ENCODE data around the gene CDH4.

Gene CDH4

DNA sequence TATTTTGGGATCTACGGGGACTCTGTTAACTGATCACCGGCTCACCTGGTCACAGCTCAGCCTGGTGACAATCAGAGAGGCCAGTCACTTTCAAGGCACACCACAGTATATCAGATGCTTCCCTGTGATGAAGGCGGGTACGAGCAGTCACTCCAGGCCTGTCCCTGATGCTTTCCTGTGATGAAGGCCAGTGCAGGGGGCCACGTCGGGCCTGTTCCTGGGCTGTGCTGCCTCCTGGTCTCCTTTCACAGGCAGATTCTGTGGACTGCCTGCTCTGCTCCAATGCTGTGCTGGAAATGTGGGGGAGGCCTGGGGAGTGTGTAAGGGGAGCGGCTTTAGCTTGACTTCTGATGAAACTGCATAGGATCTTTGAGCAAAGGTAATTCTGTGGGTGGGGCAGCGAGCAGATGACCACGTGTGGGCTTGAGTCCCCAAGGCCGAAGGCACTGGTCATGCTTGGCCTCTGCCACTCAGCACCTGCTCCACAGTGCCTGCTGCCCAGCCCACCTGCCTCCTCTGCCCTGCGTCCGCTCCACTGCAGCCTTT, 441.1 kb downstream of the CDH4 start:
- no peak for DNase-seq (ENCODE audit: low read depth)

DNA sequence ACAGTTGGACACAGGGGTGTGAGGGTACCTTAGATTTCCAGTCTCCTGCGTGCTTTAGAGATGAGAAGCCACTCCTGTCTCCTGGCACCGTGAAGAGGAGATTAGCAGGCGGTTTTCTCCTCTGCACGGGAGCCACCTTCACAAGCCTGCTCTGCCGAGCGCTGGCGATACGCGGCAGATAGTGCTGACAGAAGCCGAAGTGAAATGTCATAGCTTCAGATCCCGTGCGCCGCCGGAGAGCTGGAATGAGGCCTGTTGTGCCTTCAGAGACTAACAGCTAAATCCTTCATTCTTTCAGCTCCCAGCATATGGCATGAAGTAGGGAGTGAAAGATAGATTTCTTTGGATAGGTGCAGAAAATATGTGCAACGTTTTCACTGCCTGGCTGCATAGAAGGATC, 442.6 kb downstream of the CDH4 start:
- no peak for DNase-seq (ENCODE audit: low read depth)

DNA sequence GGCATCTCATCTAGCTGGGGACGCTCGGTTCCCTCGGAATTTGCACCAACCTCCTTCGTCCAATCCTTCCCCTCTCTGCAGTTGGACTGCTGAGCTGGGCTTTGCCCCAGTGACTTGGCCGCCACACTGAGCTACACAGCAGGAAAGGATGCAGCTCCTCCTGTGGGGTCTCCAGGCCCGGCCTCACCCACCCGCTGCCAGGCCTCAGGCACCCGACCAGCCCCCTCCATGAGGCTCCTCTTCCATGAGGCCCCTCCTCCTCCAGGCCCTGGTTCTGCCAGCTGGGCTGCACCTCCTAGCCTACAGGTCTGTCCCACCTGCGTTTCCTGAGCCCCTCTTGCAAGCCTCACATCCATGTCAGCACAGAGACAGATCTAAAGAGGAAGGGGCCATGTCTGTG, 443.7 kb downstream of the CDH4 start:
- DNase-seq (ENCODE audit: low read depth), result no peak

DNA sequence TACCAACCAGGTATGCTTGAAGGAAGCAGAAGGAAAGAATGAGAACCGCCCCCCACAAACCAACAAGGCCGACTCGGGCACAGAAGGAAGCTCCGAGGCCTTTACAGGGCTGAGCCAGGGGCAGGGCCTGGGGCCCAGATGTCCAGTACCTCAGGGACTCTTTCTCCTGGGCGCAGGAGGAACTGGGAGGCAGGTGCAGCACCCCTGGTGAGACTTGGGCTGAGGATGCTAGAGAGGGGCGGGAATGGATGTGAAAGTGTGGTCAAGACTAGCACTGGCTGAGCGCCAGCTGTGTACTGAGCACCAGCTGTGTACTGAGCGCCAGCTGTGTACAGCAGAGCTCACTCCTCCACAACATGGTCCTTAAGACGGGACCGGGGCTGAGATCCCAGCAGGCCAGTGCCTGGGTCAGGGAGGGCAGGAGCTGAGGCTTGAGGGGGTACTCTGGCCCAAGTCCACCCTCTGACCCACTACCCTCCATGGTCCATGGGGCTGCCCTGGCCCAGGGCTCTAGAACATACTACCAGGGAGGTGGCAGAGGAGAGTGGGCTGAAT, 444.2 kb downstream of the CDH4 start:
- DNase-seq (ENCODE audit: low read depth), result no peak

DNA sequence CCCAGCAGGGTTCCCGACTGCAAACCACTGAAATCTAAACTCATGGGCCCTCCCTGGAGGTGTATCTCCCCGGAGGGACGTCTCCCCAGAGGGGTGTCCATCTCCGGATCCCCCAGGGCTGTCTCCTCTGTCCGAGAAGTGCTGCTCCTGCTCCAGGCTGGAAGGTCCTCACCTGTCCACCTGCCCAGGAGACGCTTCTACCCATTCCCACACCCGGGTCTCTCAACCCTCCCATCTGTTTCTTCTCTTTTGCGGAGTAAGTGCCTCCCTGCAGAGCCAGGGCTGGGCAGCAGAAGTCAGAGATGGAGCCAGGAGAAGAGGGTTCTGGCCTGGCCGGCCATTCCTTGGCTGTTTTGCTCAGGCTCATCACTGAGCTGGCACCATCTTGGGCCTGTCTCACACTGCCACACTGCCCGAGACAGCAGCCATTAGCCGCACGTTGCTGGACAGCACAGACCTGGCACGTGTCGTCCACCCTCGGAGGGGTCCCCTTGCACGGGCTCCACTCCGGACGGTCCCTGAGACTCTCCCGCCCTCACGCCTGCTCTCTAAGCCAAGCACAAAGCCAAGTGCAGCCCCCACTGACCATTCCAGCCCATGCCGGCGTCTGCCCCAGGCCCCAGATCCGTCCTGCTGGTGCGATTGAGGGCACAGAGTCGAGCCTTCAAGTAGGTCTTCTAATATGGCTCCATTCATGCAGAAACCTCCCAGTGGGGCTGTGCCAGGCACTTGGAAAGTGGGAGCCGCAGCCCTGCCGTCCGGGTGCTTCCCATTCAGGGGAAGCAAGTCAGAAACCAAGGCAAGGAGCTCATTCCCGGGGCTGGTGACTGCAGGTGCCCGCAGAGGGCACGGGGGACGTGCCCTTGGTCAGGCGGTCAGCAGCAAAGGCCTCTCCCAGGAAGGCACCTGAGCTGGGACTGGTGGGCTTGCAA, 445.9 kb downstream of the CDH4 start:
- no peak for DNase-seq (ENCODE audit: low read depth)

DNA sequence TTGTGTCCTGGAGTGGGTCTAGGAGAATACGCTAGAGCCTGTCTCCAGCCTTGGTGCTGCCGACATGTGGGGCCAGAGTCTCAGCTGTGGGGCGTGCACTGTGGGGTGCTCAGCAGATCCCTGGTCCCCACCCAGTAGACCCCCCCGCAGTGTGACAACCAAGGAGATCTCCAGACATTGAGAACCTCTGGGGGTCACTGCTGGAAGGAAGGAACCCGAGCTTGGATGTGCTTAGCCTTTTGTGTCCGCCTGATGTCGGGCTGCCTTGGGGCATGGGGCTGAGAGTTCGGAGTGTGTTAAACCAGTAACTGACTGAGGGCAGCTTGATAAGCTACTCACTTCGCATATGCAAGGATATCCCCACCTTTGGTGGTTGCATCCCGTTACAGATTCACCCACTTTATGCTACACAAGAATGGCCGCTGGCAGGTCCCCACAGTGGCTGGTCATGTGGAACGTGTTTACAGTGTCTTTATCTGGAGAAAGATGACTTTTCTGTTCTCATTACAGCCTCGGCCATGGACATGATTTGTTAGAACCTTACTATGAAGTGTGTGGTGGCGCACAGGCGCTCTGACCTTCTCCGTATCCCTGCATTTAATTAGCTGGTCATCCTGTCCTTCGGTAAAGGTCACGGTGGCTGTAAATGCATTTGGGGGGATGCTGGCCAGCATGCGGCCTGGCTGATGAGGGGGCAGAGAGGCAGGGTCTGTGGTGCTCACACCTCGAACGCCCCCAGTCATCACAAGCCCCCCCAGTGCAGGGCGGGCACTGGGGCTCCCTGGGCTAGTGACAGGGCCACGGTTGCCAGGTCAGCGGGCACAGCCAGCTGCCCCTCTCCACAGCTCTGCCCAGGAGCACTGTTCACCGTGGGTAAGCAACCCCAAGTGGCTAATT, 446.8 kb downstream of the CDH4 start:
- DNase-seq (ENCODE audit: low read depth), result no peak

DNA sequence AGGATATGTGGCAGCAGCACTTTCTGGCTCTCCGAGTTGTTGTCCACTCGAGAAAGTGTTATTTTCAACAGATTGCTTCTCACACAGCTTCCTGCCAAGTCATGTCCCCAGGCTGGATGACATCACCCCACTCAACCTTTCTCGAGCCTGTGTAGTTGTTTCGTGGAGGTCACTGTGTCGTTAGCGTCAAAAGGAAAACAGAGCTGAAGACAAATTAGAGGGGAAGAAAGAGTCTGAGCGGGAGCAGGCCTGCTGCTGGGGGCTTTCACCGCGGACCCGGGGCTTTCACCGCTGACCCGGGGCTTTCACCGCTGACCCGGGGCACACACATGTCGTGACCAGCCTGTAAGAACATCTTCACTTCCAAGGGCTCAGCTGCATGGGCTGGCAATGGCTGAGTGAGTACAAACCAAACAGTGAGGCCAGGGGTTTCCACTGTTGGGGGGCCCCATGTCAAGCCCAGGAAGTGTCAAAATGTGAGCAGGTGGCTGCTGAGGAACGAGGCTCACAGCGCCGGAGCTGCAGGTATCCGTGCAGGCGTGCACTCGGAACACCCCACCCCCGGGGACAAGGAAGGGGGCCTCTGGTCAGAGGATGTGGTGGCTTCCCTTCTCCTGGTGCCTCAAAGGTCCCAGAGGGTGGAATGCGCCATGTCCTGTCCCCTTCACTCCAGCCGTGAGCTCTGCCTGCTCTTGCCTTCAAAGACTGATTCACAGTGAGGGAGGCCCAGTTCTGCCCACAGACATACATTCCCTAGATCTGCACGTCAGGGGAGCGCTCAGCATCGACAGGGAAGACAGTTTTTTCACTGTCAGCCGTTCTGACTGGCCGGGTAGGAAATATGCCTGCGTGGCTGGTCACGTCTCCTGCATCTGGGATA, 447.7 kb downstream of the CDH4 start:
- no peak for DNase-seq (ENCODE audit: low read depth)

DNA sequence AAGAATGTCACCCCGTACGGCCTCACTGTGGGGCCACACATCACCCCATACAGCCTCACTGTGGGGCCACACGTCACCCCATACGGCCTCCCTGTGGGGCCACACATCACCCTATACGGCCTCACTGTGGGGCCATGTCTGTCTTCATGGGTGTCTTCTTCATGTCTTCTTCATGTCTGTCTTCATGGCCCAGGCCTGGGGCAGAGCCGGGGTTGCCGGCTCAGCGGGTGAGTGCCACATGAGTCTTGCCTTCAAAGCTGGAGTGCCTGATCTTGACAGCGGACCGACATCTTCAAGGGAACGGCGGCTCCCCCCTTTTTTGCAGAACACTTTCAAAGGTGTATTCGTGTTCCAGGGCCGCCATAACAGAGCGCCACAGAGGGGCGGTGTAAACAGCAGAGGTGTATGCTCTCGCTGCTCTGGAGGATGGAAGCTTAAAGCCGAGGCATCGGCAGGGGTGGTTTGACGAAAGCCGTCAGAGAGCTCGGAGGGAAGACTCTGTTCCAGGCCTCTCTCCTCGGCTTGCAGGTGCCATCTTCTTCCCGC, 448.6 kb downstream of the CDH4 start:
- no peak for DNase-seq (ENCODE audit: low read depth)

DNA sequence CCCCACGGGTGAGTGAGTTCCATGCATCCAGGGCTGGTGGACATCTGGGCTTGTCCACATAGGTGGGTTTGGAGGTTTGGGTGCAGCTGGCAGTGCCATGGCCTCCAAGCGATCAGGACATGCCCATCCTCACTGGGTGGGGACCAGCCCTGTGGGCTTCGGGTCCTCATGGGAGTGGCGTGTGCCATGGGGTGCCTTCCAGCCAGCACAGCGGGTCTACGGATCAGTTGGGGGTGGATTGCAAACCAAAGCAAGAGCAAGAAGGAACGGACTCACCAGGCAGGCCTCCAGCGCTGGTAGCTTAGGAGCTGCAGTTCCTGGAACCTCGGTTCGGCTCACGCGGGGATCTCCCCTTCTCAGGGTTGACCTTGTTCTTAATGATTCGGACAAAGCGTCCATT, 449.3 kb downstream of the CDH4 start:
- DNase-seq (ENCODE audit: low read depth), result no peak

DNA sequence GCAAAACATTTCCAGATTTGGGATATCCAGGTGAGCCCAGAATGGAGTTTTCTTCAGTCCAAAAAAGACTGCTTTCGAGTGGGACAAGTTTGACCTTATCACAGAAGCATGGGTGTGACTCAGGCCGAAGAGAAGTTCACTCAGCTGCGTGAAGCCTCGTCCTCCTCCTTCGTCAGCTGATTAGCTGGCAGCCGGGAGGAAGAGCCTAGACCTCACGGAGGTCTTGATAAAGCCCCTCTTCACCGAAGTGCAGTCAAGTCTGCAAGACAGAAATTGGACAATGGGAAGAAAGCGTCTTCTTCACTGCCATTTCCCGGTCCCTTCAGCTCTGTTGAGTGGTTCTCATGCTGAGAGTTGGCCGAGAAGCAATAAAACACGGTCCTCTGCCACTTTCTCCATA, 449.7 kb downstream of the CDH4 start:
- no peak for DNase-seq (ENCODE audit: low read depth)

DNA sequence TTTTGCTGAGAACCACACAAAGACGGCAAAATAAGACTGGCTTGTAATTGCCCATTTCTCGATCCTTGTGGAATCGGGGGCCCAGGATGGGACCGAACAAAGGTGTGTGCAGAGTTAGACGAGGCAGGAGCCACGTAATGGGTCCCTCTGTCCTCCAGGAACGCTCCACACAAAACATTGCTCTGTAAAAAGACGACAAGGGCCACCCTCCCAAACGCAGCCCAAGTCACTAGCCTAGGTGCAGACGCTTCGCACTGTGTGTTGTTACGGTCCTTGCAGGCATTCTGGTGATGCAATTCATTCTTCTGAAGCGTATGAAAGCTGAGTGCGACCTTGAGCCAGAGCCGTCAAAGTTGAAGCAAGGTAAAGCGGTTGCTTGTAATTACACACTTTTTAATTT, 450.2 kb downstream of the CDH4 start:
- no peak for DNase-seq (ENCODE audit: low read depth)

DNA sequence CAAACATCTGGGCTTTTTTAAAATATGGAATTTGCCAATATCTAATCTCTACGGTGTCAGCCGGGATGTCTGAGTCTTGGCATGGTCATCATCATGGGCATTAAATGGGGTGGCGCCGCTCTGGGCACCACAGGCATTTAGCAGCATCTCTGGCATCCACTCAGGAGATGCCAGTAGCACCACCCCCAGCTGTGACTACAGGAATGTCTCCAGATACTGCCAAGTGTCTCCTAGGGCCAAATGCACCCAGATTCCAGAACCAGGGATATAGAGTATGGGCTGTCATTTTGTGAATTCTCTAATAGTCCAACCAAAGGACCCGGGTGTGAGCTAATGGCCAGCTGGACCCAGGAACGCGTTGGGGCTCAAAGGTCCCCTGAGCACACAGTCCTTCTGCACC, 452.6 kb downstream of the CDH4 start:
- DNase-seq (ENCODE audit: low read depth), result no peak

DNA sequence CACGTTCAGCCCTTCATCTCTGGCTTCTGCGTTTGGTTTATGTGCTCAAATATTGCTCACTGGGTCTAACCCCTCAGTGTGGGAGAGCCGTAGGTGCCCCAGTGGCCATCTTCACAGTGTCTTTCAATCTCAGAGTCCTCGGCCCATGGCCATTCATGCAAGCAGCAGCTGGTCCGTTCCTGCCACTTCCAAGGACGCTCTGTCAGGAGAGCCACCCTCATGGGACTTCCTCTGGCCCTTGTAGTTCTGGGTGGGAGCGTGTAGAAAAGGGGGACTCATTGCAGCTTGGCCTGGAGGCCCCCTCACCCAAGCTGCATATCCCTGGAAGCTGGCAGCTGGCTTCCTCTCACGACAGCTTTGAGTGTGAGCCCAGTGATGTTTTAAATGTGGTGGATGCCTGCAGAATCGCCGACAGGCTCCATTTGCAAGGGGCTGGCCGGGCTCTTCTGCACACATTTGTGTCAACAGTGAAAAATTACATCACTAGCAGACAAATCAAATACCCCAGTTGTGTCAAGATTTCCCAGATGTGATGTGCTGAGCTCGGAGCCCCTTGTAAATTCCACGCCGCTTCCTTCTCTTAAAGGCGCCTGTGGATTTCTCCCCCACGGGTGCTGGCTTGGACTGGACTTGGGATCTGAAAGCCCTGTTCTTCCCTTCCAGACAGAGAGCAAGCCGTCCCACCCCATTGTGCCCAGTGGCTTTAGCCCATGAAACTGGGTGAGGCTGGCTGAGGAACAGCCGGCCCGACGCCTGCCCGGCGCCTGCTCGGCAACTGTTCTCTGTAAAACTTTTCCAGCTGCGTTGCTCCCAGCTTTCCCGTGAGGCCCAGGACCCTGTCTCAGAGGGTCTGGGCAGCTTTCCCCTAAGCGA, 453.6 kb downstream of the CDH4 start:
- no peak for DNase-seq (ENCODE audit: low read depth)

DNA sequence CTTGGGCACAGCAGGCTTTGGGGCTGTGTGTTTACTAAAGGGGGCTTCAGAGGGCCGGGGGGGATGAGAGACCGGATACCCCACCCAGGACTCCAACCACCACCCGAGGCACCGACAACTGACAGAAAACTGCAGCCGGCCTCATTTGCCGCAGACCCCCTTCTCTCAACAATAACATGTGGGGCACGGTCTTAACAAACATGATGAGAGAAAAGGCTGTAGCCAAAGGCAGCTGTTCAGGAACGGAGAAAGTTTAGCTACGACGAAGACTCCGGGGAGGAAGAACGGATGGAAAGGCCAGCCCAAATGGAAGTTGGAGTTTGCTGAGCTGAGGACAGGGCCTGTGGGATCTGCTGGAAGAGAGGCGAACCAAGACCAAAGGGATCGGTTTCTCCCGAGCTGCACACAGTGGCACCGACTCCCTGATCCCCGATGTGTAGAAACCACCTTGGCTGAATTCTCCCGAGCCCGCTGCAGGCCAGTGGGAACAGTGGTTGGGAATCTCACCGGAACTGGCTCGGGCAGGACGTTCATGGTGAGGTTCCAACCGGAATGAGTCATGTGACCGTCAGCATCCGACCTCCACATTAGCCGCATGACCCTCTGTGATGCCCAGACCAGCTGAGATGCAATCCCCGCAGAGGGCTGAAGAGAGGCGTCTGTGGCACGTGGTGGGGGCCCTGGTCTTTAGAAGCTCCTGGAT, 454.3 kb downstream of the CDH4 start:
- DNase-seq (ENCODE audit: low read depth), result no peak

DNA sequence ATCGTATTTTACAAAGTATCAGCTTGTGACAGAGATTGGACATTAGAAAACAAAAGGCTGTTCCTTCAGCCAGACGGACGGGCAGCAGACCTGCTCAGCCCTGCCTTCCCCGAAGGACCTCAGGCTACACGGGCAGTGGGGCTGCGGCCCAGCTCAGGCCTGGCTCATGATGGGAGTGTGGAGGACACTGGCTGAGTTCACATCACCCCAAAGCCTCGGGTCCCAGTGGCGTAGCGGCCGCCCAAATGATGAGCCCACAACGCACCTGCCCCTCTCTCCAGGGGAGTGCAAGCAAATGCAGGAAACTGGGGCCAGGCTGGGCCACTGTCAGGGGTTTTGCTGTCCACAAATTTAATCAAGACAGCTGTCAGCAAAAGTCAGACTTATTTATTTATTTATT, 456.8 kb downstream of the CDH4 start:
- DNase-seq (ENCODE audit: low read depth), result no peak

DNA sequence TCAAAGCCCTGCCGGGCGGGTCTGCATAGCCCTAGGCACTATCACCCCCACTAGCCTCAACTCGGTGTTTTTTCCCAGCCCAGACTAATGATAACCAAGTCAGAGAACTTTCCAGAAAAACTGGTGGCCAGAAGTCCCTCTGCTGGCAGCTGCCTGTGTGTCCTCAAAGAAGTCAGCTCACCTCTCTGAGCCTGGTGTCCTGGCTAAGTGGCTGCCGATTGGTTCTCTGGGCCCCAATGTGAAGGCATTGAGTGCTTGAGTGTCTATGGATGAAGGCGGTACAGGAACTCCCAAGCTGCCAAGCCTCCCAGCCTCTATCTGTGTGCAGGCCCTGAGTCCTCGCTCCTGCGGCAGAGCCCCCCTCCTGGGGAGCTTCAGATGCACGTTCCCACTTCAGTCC, 458.0 kb downstream of the CDH4 start:
- no peak for DNase-seq (ENCODE audit: low read depth)

DNA sequence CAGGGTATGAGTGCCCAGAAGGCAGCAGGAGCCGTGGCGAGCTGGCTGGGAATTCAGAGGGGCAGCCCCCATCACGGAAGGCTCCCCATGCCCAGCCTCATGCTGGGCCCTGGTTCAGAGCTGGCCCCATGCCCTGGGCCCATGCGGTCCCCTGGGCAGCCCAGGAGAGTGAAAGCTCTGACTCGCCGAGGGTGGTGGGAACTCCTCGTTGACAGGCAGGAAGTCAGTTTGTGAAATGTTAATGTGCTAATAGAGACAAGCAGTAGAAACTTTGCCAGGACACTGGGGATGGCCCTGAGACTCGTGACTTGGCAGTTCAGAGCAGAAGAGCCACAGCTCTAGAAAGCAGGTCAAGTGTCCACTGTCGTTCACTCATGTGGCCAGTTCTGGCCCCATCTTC, 460.6 kb downstream of the CDH4 start:
- no peak for DNase-seq (ENCODE audit: low read depth)

DNA sequence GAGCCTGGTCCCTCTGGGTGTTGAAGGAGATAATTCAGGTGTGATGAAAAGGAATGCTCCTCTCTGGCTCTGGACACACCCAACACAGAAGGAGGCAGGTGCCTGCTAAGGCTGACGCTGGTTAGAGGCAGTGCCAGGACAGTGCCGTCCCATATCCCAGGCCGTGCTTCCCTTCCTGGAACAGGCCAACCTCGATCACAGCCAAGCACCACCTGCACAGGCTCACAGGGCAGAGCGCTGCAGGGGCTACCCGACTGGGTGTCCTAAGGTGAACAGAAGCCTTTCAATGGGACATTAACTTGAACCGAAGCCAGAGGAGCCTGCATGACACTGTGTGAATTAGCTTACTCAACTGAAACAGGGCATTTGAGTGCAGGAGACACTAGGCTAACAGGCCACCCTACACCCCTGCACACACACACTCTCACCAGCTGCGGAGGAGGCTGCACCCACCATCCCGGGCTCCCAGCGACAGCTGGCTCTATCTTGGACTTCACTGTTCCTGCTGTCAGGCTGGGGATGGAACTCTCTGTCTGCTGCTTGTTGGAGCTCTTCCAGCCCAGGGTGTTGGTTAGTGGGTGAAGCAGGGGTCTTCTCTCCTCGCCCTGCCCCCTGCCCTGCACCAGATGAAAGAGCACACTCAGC, 466.4 kb downstream of the CDH4 start:
- DNase-seq (ENCODE audit: low read depth), result no peak
